Calu3 (cell line): Measurements from ENCODE around the gene EFCAB8. TPM values are rescaled to one million over a fixed set of nuclear protein-coding genes. Genes with fewer than 3 reads are reported as not detected.

Experiments
- BruUV-seq: library from RNA; stranded (reverse); fragments of 400-500 nt; replicated peaks from 2 replicates; lab custom pipeline; 2021; lab: Mats Ljungman, UMichigan
- CTCF ChIA-PET: fragments of 300-600 bp; sonication (Branson Sonifier 250); formaldehyde crosslinking; loops from one replicate; lab custom pipeline; 2022; ENCODE audit warnings: antibody characterized with exemption; lab: Charles Lee
- DNase-seq: peaks from one replicate; pipeline ENCODE4 v3.0.0; 2022
- H3K27ac Mint-ChIP-seq: one replicate; pipeline ENCODE4 v1.8.0; 2022; ENCODE audit warnings: mixed read lengths; ENCODE audit not compliant: unreplicated experiment
- H3K27me3 Mint-ChIP-seq: one replicate; pipeline ENCODE4 v1.8.0; 2022; ENCODE audit warnings: mixed read lengths; ENCODE audit not compliant: unreplicated experiment
- H3K36me3 Mint-ChIP-seq: one replicate; pipeline ENCODE4 v1.8.0; 2022; ENCODE audit warnings: mild to moderate bottlenecking, moderate library complexity, mixed read lengths; ENCODE audit not compliant: insufficient read depth, unreplicated experiment
- H3K4me1 Mint-ChIP-seq: one replicate; pipeline ENCODE4 v1.8.0; 2022; ENCODE audit warnings: mild to moderate bottlenecking, low read depth, mixed read lengths; ENCODE audit not compliant: unreplicated experiment
- H3K4me3 Mint-ChIP-seq: one replicate; pipeline ENCODE4 v1.8.0; 2022; ENCODE audit warnings: mild to moderate bottlenecking, low read depth, moderate library complexity, mixed read lengths; ENCODE audit not compliant: unreplicated experiment
- H3K9me3 Mint-ChIP-seq: one replicate; pipeline ENCODE4 v1.8.0; 2022; ENCODE audit warnings: low read depth, mixed read lengths; ENCODE audit not compliant: unreplicated experiment
- intact Hi-C: fragments of 100-400 bp; cut with micrococcal nuclease; formaldehyde crosslinking; loops from one replicate; pipeline ENCODE4 v1.10.0; 2022; ENCODE audit not compliant: unreplicated experiment
- total RNA-seq: library from RNA; stranded (reverse); gene quantifications from 2 replicates; pipeline ENCODE4 v1.2.3, GENCODE V29; 2022
- TF ChIP-seq, protein P1 (sequence below): fragments of 200-600 bp; IDR thresholded peaks from one replicate; pipeline ENCODE4 v1.8.0; 2022; ENCODE audit warnings: antibody characterized with exemption; ENCODE audit not compliant: unreplicated experiment

Gene EFCAB8
- total RNA-seq, 1 experiment from 2014 or later: 1.1 TPM

DNA sequence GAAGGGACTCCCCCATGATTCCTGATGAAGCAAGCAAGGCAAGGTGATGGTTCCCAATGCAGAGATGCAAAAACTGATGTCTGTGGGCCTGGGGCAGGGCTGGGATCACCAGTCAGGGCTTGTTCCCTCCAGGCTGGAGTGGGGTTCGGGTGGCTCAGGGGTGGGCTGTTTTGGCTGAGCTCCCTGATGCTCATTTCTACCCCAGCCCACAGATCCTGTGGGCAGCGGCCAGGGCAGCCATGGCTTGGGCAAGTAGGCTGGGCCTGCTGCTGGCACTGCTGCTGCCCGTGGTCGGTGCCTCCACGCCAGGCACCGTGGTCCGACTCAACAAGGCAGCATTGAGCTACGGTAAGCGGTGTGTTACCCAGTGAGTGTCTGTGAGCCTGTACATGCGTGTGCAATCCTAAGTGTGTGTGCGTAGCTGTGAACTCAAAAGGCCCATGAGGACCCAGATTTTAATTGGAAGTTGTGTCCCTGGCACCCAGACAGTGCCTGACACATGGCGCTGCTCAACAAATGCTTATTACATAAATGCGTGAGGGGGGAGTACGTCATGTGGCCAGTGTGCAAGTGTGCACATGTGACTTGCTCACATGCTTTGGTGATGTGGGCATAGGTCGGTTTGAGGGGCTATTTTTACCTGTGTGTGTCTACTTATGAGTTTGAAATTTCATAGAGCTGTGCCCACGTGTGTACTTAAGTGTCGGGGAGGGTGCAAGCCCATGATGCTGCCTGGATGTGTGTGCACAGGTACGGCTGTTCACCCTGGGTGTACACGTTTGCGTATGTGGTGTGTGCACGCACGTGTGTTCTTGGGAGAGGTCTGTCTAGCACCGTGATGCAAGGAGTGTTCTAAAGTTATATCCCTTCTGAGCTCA lies 149.9 kb downstream of the EFCAB8 start:
- intact Hi-C loops: no loop called here
- no peak for DNase-seq
- Mint-ChIP-seq H3K27ac (no peak overlapping the region), H3K27me3 (peaks cover 92% of the 10 kb centered on the region), H3K9me3 (peaks cover 3% of the 10 kb centered on the region), H3K36me3 (no peaks in the 10 kb centered on the region), H3K4me3 (no peak overlapping the region), H3K4me1 (no peaks in the 10 kb centered on the region)
- no TSS peak for BruUV-seq
- TF ChIP-seq, protein P1, sequence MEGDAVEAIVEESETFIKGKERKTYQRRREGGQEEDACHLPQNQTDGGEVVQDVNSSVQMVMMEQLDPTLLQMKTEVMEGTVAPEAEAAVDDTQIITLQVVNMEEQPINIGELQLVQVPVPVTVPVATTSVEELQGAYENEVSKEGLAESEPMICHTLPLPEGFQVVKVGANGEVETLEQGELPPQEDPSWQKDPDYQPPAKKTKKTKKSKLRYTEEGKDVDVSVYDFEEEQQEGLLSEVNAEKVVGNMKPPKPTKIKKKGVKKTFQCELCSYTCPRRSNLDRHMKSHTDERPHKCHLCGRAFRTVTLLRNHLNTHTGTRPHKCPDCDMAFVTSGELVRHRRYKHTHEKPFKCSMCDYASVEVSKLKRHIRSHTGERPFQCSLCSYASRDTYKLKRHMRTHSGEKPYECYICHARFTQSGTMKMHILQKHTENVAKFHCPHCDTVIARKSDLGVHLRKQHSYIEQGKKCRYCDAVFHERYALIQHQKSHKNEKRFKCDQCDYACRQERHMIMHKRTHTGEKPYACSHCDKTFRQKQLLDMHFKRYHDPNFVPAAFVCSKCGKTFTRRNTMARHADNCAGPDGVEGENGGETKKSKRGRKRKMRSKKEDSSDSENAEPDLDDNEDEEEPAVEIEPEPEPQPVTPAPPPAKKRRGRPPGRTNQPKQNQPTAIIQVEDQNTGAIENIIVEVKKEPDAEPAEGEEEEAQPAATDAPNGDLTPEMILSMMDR: no peak
- CTCF ChIA-PET: interaction anchor here (0.5 to 1.4 kb wide), 3 partner anchors 9 to 955 kb away, joined by 3 to 6 read pairs (median 3); no protein-coding TSS in a partner anchor

DNA sequence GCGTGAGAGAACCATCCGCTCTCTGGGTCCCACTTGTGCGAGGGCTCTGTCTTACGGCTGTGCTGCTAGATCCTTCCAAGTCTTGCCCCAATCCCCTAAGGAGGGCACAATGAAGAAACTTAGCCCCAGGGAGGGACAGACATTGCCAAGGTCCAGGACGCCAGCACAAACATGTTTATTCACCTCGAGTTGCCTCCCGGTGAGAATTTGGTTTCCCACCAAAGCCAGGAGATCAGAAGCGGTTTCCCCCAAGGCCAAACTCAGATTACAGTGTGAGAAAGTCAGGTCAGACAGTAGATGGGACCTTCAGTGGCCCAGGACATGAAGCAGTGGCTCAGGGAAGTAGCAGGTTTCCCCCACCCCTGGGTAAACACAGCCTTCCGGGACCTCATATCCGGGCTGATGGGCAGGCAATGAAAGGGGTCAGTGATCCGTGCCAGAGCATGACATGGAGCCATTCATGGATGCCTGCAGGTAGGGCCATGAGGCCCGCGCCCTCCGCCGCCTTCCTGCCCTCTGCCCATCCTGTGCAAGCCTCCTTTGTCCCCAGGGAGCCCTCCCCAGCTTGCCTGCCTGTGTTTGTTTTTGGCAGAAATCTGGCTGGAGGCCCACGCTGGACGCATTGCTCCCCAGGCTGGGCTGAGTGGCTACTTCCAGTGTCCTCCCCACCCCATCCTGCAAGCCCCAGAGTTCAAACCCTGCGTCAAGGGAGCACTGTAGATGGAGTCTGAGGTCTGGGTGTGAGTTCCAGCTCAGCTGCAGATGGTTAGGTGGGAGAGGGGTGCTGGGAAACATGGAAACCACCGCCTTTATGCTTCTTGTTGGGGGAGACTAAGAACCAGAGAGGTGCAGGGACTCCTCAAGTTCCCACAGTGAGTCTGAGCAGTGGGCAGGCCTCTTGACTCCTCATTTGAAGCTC lies 150.8 kb downstream of the EFCAB8 start:
- peak; percentile 24 for DNase-seq
- Mint-ChIP-seq H3K4me3 (no peak overlapping the region), H3K9me3 (peaks cover 3% of the 10 kb centered on the region), H3K36me3 (no peaks in the 10 kb centered on the region), H3K27ac (no peak overlapping the region), H3K4me1 (no peaks in the 10 kb centered on the region), H3K27me3 (peaks cover 95% of the 10 kb centered on the region)
- TF ChIP-seq, protein P1: no peak
- no TSS peak for BruUV-seq
- intact Hi-C loops: no loop called here
- CTCF ChIA-PET: interaction anchor here (0.5 to 1.4 kb wide), 3 partner anchors 10 to 207 kb away, joined by 3 read pairs; no protein-coding TSS in a partner anchor

DNA sequence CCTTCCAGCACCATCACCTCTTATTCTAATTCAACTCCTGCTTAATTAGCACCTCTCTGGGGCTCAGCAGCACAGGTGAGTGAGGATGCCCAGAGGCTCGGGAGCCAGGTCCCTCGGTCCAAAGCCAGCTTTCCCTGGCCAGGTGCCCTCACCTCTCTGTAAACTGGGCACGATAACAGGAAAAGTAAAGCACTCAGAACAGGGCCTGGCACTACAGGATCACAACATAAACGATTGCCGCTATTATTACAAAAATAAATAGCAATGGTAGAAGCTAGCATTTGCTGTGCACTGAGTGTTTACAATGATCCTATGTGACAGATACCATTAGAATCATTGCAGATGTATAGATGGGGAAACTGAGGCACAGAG lies 151.4 kb downstream of the EFCAB8 start:
- intact Hi-C loops: no loop called here
- H3K27me3 Mint-ChIP-seq: peaks cover 95% of the 10 kb centered on the region
- H3K4me3 Mint-ChIP-seq: no peak overlapping the region
- H3K9me3 Mint-ChIP-seq: peaks cover 3% of the 10 kb centered on the region
- no peaks in the 10 kb centered on the region for H3K4me1 Mint-ChIP-seq
- no peaks in the 10 kb centered on the region for H3K36me3 Mint-ChIP-seq
- BruUV-seq: no TSS peak
- TF ChIP-seq, protein P1: no peak
- no peak for DNase-seq
- no peak overlapping the region for H3K27ac Mint-ChIP-seq
- CTCF ChIA-PET: interaction anchor here (0.6 to 1.4 kb wide), 3 partner anchors 11 to 384 kb away, joined by 3 read pairs; no protein-coding TSS in a partner anchor
